GM12878 (cell line): ENCODE data around the gene MYH6. TPM values are rescaled to one million over a fixed set of nuclear protein-coding genes. Genes with fewer than 3 reads are reported as not detected.

Experiments used
- ATAC-seq: fragments of 200-7000 bp; cut with Tn5 transposase; 3 replicates; pipeline ENCODE4 v1.9.1; 2020; ENCODE audit warnings: mild to moderate bottlenecking, moderate library complexity
- BruUV-seq: library from RNA; stranded (reverse); fragments of 400-500 nt; replicated peaks from 2 replicates; lab custom pipeline; 2021; lab: Mats Ljungman, UMichigan
- CTCF ChIA-PET: fragments of 300-600 bp; sonication (Branson Sonifier 250); formaldehyde crosslinking; extraction: SDS; loops from one replicate; lab custom pipeline; 2021; ENCODE audit warnings: inconsistent platforms; lab: Yijun Ruan, JAX
- POLR2A ChIA-PET: fragments of 350-600 bp; formaldehyde crosslinking; extraction: SDS; loops from one replicate; lab custom pipeline; 2021; ENCODE audit warnings: inconsistent platforms; lab: Charles Lee
- RAD21 ChIA-PET: fragments of 300-600 bp; sonication (Branson Sonifier 250); formaldehyde crosslinking; loops from one replicate; lab custom pipeline; 2023; ENCODE audit warnings: antibody characterized with exemption; ENCODE audit not compliant: unreplicated experiment; lab: Charles Lee
- SMC1A ChIA-PET: fragments of 300-600 bp; sonication (Branson Sonifier 250); formaldehyde crosslinking; loops from one replicate; lab custom pipeline; 2023; ENCODE audit not compliant: unreplicated experiment, uncharacterized antibody; lab: Charles Lee
- DNase-seq: peaks from one replicate; pipeline ENCODE4 v3.0.0-alpha.2; 2011; ENCODE audit warnings: low read depth, low spot score
- FAIRE-seq: peaks from 3 replicates; lab custom pipeline; 2011; peaks lifted over from hg19 to GRCh38; lab: Jason Lieb, UNC
- H2AFZ ChIP-seq: 2 replicates; pipeline ENCODE4 v1.6.0; 2011; ENCODE audit warnings: low read depth, low read length, control low read depth; ENCODE audit not compliant: control insufficient read depth
- H3K27ac ChIP-seq: 2 replicates; pipeline ENCODE4 v1.5.1; 2011; ENCODE audit warnings: control low read depth; ENCODE audit not compliant: control insufficient read depth, insufficient read depth
- H3K27me3 ChIP-seq, 2 experiments: replicated peaks in 1 of 2; 2 replicates each; pipeline versions ENCODE4 v1.6.0 to v1.6.1; 2011; ENCODE audit warnings: low read length in 1 of 2; ENCODE audit not compliant: control insufficient read depth in 2 of 2, insufficient read depth in 2 of 2
- H3K36me3 ChIP-seq, 2 experiments: 2 replicates each; pipeline ENCODE4 v1.5.1; 2011; ENCODE audit warnings: low read length in 1 of 2; ENCODE audit not compliant: control insufficient read depth in 2 of 2, insufficient read depth in 2 of 2
- H3K4me1 ChIP-seq: 2 replicates; pipeline ENCODE4 v1.6.1; 2011; ENCODE audit warnings: mild to moderate bottlenecking, low read length, moderate library complexity, mixed read lengths; ENCODE audit not compliant: control insufficient read depth, insufficient read depth
- H3K4me2 ChIP-seq: 2 replicates; pipeline ENCODE4 v1.6.0; 2011; ENCODE audit warnings: control low read depth; ENCODE audit not compliant: control insufficient read depth, insufficient read depth
- H3K4me3 ChIP-seq: fragments of 200-600 bp; sonication (generic); 2 replicates; pipeline ENCODE4 v1.5.1; 2016
- H3K79me2 ChIP-seq: 2 replicates; pipeline ENCODE4 v1.6.0; 2011; ENCODE audit warnings: low read length; ENCODE audit not compliant: control insufficient read depth, insufficient read depth
- H3K9ac ChIP-seq: 2 replicates; pipeline ENCODE4 v1.8.0; 2011; ENCODE audit warnings: low read length, control low read depth, mixed read lengths; ENCODE audit not compliant: control insufficient read depth, insufficient read depth
- H3K9me3 ChIP-seq: replicated peaks from 3 replicates; pipeline ENCODE4 v1.5.1; 2011; ENCODE audit warnings: mild to moderate bottlenecking, low read length; ENCODE audit not compliant: control insufficient read depth, insufficient read depth
- H4K20me1 ChIP-seq: 2 replicates; pipeline ENCODE4 v1.6.0; 2011; ENCODE audit not compliant: control insufficient read depth, insufficient read depth
- BHLHE40 ChIP-seq, 2 experiments: fragments of 450-650 bp in 1 of 2; IDR thresholded peaks; 2 replicates each; pipeline ENCODE4 v1.6.1; 2011 to 2017; ENCODE audit warnings: low read depth in 2 of 2, borderline replicate concordance in 1 of 2, improper control_type of control experiment in 1 of 2, low read length in 1 of 2, mild to moderate bottlenecking in 1 of 2
- BRCA1 ChIP-seq: IDR thresholded peaks from 2 replicates; pipeline ENCODE4 v1.6.1; 2011; ENCODE audit warnings: low read depth, low read length, improper control_type of control experiment
- KDM1A ChIP-seq: fragments of 200-600 bp; sonication (generic); IDR thresholded peaks from 2 replicates; pipeline ENCODE4 v1.6.1; 2016; ENCODE audit warnings: borderline replicate concordance
- NBN ChIP-seq: fragments of 450-650 bp; IDR thresholded peaks from 2 replicates; pipeline ENCODE4 v1.6.1; 2016
- POLR2AphosphoS5 ChIP-seq: IDR thresholded peaks from 2 replicates; pipeline ENCODE4 v1.6.1; 2011; ENCODE audit warnings: mild to moderate bottlenecking, low read length, inconsistent platforms
- RUNX3 ChIP-seq: IDR thresholded peaks from 2 replicates; pipeline ENCODE4 v1.6.1; 2012; ENCODE audit warnings: low read length, inconsistent platforms
- SIN3A ChIP-seq: IDR thresholded peaks from 2 replicates; pipeline ENCODE4 v1.6.1; 2012; ENCODE audit warnings: low read depth, low read length, improper control_type of control experiment
- SMAD1 ChIP-seq: fragments of 450-650 bp; IDR thresholded peaks from 2 replicates; pipeline ENCODE4 v1.6.1; 2018; ENCODE audit warnings: mild to moderate bottlenecking, low read depth; ENCODE audit not compliant: partially characterized antibody
- TAF1 ChIP-seq: IDR thresholded peaks from 2 replicates; pipeline ENCODE4 v1.6.1; 2011; ENCODE audit warnings: mild to moderate bottlenecking, low read depth, low read length, borderline replicate concordance
- TCF7 ChIP-seq: IDR thresholded peaks from 2 replicates; pipeline ENCODE4 v1.6.1; 2014; ENCODE audit warnings: antibody characterized with exemption, borderline replicate concordance
- WGBS: methylation state at CpG from one replicate; pipeline ENCODE4 v1.1.6; 2016; ENCODE audit warnings: low lambda C conversion rate; ENCODE audit not compliant: insufficient replicate concordance, insufficient coverage; ENCODE audit errors: missing lambda C conversion rate; 5-methylcytosine and 5-hydroxymethylcytosine counted together
- in situ Hi-C: fragments of 300-500 bp; cut with MboI; formaldehyde crosslinking; loops from 9 replicates; pipeline ENCODE4 v1.14.3; 2018; ENCODE audit warnings: mixed read lengths
- intact Hi-C: fragments of 100-400 bp; cut with micrococcal nuclease; formaldehyde crosslinking; loops from one replicate; pipeline ENCODE4 v1.14.2; 2022; ENCODE audit not compliant: unreplicated experiment
- polyA plus RNA-seq, 11 experiments: library from polyadenylated mRNA; depleted of rRNA in 4 of 11; unstranded in 6 of 11; stranded (reverse) in 5 of 11; fragments of >200 nt; fragmentation: Nextera tagmentation in 4 of 11; fragmentation: Illumina TruSeq in 1 of 11; extraction: Ambion mirVana in 4 of 11; extraction: Trizol in 1 of 11; gene quantifications; 1 replicate in 1 of 11; 2 replicates in 10 of 11; pipeline versions ENCODE4 v1.2.1 to v1.2.3, GENCODE V29; 2011 to 2016; ENCODE audit warnings: inconsistent platforms in 2 of 11, missing spikeins in 2 of 11, low read depth in 1 of 11
- total RNA-seq, 4 experiments: library from RNA; depleted of rRNA in 3 of 4; stranded (reverse); fragments of >200 nt in 3 of 4; fragmentation: Illumina TruSeq in 1 of 4; extraction: Trizol in 1 of 4; gene quantifications; 2 replicates each; pipeline versions ENCODE4 v1.2.1 to v1.2.3, GENCODE V29; 2013 to 2021
- TF ChIP-seq, protein P1 (sequence below): fragments of 450-650 bp; IDR thresholded peaks from 2 replicates; pipeline ENCODE4 v1.6.1; 2017; ENCODE audit warnings: low read depth, mild to moderate bottlenecking, moderate library complexity
- TF ChIP-seq, protein P2 (sequence below): IDR thresholded peaks from 2 replicates; pipeline ENCODE4 v1.6.1; 2012; ENCODE audit warnings: low read depth, low read length, improper control_type of control experiment
- TF ChIP-seq, protein P3 (sequence below): fragments of 450-650 bp; IDR thresholded peaks from 2 replicates; pipeline ENCODE4 v1.6.1; 2018; ENCODE audit warnings: borderline replicate concordance, mild to moderate bottlenecking; ENCODE audit not compliant: partially characterized antibody
- TF ChIP-seq, protein P4 (sequence below): IDR thresholded peaks from 2 replicates; pipeline ENCODE4 v1.6.1; 2012; ENCODE audit warnings: low read depth, low read length, improper control_type of control experiment

MYH6 gene
- total and polyA plus RNA-seq, 10 of the 15 experiments (the other 5 are each of a cell fraction or from before 2014, with no cell fraction given), result 0.01 to 0.84 (median 0.05) TPM; not detected in 7

DNA sequence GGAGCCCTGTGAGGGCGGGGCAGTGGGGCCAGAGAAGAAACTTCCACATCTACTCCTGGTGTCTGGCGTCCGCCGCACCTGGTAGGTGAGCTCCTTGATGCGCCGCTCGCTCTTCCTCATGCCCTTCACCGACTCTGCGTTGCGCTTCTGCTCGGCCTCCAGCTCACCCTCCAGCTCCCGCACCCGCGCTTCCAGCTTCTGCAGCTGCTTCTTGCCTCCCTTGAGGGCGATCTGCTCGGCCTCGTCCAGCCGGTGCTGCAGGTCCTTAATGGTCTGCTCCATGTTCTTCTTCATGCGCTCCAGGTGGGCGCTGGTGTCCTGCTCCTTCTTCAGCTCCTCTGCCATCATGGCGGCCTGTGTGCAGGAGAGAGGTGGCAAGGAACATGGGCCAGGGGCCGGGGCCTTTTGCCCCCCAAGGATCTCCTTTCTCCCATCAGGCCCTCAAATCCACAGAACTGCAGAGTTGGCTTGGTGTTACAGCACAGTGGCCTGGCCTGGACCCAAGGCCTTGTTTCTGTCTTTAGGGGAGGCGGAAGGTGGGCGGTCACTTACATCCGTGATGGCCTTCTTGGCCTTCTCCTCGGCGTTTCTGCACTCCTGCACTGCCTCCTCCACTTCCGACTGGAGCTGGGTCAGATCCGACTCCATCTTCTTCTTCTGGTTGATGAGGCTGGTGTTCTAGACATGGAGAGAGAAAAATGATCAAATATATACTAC, 23.6 kb downstream of the MYH6 start:
- Histone ChIP-seq H3K4me2 (no peak overlapping the region), H3K9ac (no peak overlapping the region), H4K20me1 (no peaks in the 10 kb centered on the region), H3K79me2 (no peaks in the 10 kb centered on the region), H2AFZ (no peak overlapping the region), H3K27me3 (no peaks in the 10 kb centered on the region; a peak in 2 of 4 replicates), H3K4me3 (no peak overlapping the region), H3K36me3 (no peaks in the 10 kb centered on the region), H3K4me1 (no peaks in the 10 kb centered on the region), H3K27ac (no peak overlapping the region), H3K9me3 (no peaks in the 10 kb centered on the region)
- WGBS, result 50% methylated on average over 29 of the region's 29 CpGs
- BruUV-seq, result no TSS peak
- RAD21 ChIA-PET, result no interaction called here
- CTCF ChIA-PET, result no interaction called here
- POLR2A ChIA-PET, result no interaction called here
- in situ Hi-C loops (loop anchor here (5.0 kb wide), 1 partner anchor 122 kb away; no protein-coding TSS in a partner anchor), intact Hi-C loops (no loop called here)
- DNase-seq, result no peak
- ATAC-seq, result no peak
- TF ChIP-seq SMAD1 (no peak), BRCA1 (no peak), BHLHE40 (IDR thresholded peaks at IDR 0.05; ENCODE audit: borderline replicate concordance in 1 of 2, low read depth in 2 of 2, low read length in 1 of 2) (no peak), TCF7 (no peak), TAF1 (no peak), KDM1A (no peak), RUNX3 (no peak), POLR2AphosphoS5 (no peak), NBN (no peak), SIN3A (no peak)
- TF ChIP-seq, protein P1, sequence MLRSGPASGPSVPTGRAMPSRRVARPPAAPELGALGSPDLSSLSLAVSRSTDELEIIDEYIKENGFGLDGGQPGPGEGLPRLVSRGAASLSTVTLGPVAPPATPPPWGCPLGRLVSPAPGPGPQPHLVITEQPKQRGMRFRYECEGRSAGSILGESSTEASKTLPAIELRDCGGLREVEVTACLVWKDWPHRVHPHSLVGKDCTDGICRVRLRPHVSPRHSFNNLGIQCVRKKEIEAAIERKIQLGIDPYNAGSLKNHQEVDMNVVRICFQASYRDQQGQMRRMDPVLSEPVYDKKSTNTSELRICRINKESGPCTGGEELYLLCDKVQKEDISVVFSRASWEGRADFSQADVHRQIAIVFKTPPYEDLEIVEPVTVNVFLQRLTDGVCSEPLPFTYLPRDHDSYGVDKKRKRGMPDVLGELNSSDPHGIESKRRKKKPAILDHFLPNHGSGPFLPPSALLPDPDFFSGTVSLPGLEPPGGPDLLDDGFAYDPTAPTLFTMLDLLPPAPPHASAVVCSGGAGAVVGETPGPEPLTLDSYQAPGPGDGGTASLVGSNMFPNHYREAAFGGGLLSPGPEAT, result no peak
- TF ChIP-seq, protein P2, sequence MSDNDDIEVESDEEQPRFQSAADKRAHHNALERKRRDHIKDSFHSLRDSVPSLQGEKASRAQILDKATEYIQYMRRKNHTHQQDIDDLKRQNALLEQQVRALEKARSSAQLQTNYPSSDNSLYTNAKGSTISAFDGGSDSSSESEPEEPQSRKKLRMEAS, result no peak
- TF ChIP-seq, protein P3, sequence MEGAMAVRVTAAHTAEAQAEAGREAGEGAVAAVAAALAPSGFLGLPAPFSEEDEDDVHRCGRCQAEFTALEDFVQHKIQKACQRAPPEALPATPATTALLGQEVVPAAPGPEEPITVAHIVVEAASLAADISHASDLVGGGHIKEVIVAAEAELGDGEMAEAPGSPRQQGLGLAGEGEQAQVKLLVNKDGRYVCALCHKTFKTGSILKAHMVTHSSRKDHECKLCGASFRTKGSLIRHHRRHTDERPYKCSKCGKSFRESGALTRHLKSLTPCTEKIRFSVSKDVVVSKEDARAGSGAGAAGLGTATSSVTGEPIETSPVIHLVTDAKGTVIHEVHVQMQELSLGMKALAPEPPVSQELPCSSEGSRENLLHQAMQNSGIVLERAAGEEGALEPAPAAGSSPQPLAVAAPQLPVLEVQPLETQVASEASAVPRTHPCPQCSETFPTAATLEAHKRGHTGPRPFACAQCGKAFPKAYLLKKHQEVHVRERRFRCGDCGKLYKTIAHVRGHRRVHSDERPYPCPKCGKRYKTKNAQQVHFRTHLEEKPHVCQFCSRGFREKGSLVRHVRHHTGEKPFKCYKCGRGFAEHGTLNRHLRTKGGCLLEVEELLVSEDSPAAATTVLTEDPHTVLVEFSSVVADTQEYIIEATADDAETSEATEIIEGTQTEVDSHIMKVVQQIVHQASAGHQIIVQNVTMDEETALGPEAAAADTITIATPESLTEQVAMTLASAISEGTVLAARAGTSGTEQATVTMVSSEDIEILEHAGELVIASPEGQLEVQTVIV, result no peak
- TF ChIP-seq, protein P4, sequence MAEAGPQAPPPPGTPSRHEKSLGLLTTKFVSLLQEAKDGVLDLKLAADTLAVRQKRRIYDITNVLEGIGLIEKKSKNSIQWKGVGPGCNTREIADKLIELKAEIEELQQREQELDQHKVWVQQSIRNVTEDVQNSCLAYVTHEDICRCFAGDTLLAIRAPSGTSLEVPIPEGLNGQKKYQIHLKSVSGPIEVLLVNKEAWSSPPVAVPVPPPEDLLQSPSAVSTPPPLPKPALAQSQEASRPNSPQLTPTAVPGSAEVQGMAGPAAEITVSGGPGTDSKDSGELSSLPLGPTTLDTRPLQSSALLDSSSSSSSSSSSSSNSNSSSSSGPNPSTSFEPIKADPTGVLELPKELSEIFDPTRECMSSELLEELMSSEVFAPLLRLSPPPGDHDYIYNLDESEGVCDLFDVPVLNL, result no peak
- SMC1A ChIA-PET, result no interaction called here
- no peak for FAIRE-seq
